ENCODE data around the gene NCOA7.

GRCh38 chr6:125924697-125925358 lies 134.1 kb downstream of the NCOA7 start:
- no peak for TF ChIP-seq POLR2A (IDR thresholded peaks at IDR 0.05)
- no peak for TF ChIP-seq POLR2AphosphoS5 (IDR thresholded peaks at IDR 0.05)
- no peak for TF ChIP-seq EP300 (IDR thresholded peaks at IDR 0.05)

All from suprapubic skin (tissue), 4 donors.